AG10803 (cell line): ENCODE data around the gene ST8SIA2.

Experiments used
- DNase-seq: peaks from one replicate; pipeline ENCODE4 v3.0.0; 2010; ENCODE audit warnings: low read depth
- H3K4me3 ChIP-seq: 2 replicates; pipeline ENCODE4 v1.5.1; 2011; ENCODE audit warnings: mild to moderate bottlenecking, low read length, control low read depth
- TF ChIP-seq, protein P1 (sequence below): conservative IDR thresholded peaks from 2 replicates; pipeline ENCODE4 v1.5.1; 2011; ENCODE audit warnings: mild to moderate bottlenecking, low read length, control low read depth, inconsistent platforms

ST8SIA2 gene

GRCh38 chr15:92502930-92503857, 109.5 kb downstream of the ST8SIA2 start:
- no peak overlapping the region for H3K4me3 ChIP-seq
- no peak for DNase-seq
- TF ChIP-seq, protein P1, sequence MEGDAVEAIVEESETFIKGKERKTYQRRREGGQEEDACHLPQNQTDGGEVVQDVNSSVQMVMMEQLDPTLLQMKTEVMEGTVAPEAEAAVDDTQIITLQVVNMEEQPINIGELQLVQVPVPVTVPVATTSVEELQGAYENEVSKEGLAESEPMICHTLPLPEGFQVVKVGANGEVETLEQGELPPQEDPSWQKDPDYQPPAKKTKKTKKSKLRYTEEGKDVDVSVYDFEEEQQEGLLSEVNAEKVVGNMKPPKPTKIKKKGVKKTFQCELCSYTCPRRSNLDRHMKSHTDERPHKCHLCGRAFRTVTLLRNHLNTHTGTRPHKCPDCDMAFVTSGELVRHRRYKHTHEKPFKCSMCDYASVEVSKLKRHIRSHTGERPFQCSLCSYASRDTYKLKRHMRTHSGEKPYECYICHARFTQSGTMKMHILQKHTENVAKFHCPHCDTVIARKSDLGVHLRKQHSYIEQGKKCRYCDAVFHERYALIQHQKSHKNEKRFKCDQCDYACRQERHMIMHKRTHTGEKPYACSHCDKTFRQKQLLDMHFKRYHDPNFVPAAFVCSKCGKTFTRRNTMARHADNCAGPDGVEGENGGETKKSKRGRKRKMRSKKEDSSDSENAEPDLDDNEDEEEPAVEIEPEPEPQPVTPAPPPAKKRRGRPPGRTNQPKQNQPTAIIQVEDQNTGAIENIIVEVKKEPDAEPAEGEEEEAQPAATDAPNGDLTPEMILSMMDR = no peak

- H3K4me3 ChIP-seq = no peak overlapping the region
- TF ChIP-seq, protein P1 = no peak
- DNase-seq = no peak
These were observed 110.2 kb downstream of the ST8SIA2 start for GRCh38 chr15:92503889-92504288.

DNA sequence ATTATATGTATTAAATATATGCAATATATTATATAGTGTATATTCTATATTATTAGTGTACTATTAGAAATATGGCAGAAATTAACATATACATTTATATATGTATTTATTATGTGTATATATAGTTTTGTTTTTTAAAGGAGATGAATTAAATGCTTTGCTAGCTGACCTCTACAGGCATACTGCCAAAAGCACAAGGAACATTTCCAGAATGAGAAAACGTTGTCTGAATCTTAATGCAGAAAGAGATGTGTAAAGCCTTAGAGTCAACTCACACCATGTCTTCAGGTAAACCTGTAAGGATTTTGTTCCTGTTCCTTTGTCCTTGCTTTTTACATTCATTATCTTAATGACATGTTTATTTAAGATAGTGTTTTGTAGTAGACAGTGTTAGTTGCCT, 111.9 kb downstream of the ST8SIA2 start:
- DNase-seq = no peak
- no peak overlapping the region for H3K4me3 ChIP-seq
- TF ChIP-seq, protein P1 = no peak

- DNase-seq = no peak
- TF ChIP-seq, protein P1 = no peak
- H3K4me3 ChIP-seq = no peak overlapping the region
These were observed 112.8 kb downstream of the ST8SIA2 start for GRCh38 chr15:92506506-92506905.

GRCh38 chr15:92510163-92510882, 116.6 kb downstream of the ST8SIA2 start:
- TF ChIP-seq, protein P1 = no peak
- peak; percentile 22 for DNase-seq
- H3K4me3 ChIP-seq = no peak overlapping the region
